RPMI8226 (cell line): Measurements from ENCODE around the gene MRGPRF.

Source experiments
- DNase-seq: peaks from one replicate; pipeline ENCODE4 v3.0.0-alpha.2; 2015

The MRGPRF gene, protein sequence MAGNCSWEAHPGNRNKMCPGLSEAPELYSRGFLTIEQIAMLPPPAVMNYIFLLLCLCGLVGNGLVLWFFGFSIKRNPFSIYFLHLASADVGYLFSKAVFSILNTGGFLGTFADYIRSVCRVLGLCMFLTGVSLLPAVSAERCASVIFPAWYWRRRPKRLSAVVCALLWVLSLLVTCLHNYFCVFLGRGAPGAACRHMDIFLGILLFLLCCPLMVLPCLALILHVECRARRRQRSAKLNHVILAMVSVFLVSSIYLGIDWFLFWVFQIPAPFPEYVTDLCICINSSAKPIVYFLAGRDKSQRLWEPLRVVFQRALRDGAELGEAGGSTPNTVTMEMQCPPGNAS

DNA sequence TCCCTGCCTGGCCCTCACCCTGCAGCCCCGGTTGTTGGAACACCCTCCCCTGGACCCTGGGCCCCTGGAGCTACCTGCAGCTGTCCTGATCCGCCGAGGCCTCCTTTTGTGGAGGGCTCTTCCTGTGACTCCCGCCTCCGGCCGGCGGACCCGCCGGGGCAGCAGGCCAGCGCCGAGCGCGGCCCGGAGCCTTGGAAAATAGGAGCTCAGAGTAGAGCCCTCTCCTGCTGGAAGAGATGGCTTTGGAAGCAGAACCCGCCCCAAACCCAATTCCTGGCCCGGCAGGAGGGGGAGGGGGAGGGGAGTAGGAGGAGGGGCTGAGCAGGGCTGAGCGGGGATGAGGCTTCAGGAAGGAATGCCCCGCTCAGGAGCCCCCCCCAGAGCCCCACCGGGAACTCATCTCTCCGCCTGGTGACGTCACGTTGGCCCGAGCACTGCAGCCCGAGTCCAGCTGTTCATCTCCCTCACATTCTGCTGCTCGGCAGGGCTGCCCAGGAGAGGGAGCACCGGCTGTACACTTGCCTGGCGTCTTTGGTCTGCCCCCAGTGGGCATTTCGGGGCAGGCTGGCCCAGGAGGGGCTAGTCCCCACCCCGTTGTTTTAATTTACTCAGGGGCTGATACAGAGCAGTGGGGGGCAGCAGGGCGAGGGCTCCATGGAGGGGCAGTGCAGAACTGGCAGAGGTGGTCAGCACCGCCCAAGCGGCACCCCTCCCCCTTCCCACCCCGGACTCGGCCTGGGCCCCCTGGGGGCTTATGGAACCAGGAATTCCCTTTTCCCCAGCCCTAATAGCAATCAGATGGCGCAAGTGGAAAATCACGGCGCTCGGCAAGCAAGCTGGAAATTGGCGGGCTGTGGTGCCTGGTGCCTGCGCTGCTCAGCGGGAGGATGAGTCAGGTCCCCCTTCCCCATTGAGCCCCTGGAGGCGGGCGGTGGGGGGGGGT is at the start of gene MRGPRF:
TSS of gene MRGPRF (minus strand) at position 238 of the 943 bp plus-strand sequence. CDS start 3,345 bp downstream, outside the sequence.
- DNase-seq: peak; percentile 40

DNA sequence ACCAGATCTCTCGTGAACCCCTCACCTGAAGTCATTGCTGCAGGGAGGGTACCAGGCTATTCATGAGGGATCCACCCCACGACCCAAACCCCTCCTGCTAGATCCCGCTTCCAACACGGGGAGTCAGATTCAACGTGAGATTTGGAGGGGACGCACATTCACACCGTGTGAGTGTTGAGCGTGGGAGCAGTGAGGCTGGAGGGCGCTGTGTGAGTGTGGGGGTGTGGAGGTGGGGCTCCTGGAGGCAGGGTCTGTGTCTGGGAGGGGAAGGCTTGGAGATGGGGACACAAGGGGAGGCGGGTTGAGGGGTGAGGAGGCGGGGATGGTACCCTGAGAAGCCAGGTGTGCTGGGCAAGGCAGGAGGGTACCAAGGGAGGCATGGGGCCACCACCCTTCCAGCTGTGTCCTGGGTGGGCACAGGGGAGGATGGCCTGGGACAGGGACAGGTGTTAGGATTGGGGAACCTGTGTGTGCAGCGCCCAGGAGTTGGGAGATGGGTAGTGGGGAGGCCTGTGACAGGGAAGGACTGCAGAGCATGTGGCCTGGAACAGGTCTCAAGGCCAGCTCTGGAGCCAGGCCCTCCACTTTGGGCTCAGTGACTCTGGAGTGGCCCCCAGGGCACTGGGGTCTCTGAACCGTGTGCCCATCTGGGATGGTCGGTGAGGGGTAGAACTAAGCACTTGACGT is 49.3 kb upstream of the MRGPRF start:
- DNase-seq: no peak

DNA sequence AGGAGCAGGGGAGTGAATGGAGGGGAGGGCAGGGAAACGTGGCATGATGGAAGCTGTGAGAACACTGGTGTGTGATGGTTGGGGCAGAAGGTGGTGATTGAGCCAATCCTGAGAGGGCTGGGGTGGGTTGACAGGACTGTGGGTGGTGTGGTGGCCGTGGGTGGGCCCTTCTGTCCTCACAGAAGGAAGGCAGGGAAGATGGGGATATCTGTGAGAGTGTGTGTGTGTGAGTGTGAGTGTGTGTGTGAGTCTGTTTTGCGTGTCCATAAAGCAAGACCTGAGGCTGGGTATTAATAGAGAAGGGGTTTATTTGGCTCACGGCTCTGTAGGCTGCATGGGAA is 48.6 kb upstream of the MRGPRF start:
- no peak for DNase-seq

DNA sequence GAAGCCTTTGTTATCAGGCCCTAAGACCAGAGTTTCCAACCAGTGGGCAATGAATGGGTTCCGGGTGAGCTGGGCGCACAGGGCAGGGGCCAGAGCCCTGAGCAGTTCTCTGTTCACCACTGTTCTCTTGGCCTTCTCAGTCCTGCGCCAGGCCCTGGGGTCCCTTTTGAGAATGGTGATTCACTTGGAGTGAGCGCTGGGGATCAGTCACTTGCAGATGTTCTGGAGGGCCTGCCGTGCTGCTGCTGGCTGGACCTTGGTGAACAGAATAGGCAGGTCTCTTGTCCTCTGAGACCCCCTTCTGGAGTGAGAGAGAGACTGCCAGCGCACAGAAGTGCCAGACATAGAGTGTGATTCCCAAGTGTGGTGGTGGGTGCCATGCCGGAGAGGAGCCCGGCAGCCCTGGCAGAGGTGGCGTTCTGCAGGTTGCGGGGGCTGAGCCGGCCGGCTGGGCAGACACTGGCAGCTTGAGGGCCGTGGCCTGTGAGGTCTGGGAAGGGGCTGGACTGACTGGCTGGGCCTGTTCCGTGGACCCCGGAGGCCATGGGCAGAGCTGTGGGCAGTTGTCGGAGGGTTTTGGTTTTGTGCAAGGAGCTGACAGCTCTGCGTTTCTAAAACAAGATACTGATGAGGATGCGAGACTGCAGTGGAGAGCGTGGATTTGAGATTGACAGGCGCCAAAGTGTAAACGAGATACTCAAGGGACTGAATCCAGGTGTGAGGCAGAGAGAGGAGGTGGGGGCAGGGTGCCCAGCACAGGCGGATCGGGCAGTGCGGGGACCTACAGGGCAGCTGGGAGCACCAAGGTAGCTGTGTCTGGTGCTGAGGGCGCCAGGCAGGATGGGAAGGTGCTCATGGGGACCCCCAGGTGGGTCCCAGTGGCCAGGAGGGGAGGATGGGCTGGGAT is 48.0 kb upstream of the MRGPRF start:
- DNase-seq: no peak

DNA sequence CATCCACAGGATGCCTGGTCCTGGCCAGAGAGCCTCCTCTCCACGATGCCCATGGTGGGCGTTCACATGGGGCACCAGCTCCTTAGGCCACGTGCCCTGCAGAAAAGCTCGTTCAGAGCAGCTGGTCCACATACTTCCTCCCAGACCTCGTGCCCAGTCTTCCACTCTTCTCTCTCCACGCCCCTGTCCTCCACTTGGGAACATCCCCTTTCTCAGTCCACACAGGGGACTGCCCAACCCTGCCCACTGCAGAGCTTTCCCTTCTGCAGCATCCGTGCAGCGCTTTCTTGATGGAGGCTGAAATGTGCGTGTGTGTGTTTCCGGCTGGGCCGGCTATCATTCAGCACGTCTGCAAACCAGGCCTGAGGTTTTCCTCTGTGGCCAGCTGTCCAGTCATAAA is 46.9 kb upstream of the MRGPRF start:
- DNase-seq: no peak

DNA sequence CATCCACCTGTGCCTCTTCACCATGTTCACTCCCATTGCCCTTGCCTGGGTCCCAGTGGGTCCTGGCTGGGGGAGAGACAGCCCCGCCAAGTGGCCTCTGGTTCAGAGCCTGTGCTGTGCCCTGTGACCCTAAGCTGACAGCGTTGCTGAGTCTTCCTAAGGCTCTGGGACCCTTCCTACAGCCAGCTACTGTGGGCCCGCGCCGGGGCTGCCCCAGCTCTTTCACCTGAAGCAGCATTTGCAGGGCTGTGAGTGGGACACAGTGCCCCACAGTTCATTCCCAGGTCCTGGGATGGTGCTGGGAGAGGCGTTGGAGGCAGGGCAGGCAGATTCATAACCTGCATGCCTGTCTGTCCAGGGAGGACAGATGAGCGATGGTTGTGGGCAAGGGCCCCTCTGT is 46.4 kb upstream of the MRGPRF start:
- no peak for DNase-seq

DNA sequence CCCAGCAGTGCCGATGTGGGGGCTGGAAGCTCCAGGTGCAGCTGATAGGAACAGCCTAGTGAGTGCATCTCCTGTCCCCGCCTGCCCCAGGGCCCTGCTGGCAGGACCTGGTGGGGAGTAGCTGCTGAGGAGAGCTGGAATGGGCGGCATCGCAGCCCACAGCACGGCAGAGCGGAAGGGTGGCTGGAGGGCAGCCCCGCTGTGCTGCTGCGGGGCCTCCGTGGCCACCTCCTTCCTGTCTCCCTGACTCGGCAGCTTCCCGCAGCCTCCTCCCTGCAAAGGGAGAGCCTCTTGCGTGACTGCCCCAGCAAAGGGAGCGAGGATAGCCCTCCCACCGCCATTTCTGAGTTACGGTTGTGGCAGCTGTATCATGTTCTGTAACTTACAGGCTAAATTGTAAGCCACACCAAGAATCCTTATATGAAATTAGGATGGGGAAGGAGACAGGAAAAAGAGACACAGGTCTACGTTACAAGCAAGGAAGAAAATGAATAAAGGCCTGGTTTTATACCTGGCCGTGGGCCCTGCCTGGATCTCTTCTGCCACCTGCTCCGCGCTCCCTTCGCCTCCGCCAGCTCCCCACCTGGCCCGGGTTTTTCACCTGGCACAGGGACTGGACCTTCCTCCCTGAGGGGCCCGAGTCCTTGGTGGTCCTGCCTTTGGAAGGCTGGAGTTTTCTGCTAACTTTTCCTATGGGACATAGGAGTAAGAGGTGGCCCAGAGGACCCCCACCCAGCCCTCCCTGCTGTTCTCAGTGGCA is 45.6 kb upstream of the MRGPRF start:
- no peak for DNase-seq

DNA sequence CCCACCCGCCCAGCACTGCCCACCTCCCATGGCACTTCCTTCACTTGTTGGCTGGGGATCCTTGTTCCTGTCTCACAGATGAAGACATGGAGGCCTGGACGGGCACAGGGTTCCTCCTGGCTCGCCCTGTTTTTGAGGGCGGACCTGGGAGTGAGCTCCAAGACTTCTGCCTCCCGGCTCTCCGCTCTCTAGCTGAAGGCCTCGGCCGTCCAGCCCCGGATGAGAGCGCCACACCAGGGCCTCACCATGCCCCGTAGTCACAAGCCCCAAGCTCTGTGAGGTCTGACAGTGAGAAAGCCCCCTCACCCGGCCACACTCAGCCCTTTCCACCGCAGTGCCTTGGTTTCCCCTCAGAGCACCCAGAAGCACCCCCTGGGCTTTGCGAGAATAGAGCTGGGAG is 44.8 kb upstream of the MRGPRF start:
- DNase-seq: no peak

DNA sequence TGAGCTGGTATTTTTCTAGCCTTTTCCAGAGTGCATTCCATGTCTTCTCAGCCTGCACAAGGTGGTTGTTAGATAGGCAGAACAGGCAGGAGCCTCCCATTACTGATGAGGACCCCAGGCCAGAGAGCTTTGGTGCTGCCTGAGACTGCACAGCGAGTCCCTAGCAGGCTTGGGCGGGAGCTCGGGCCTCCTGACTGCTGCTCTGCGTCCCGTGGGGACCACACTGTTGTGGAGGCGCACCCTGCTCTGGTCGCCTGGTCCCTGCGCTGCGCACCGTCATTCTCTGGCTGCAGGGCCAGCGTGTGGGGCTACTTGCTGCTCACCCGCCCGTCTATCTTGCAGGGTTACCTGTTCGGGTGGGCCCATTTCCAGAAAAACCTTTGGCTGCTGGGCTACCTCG is 44.2 kb upstream of the MRGPRF start:
- no peak for DNase-seq

DNA sequence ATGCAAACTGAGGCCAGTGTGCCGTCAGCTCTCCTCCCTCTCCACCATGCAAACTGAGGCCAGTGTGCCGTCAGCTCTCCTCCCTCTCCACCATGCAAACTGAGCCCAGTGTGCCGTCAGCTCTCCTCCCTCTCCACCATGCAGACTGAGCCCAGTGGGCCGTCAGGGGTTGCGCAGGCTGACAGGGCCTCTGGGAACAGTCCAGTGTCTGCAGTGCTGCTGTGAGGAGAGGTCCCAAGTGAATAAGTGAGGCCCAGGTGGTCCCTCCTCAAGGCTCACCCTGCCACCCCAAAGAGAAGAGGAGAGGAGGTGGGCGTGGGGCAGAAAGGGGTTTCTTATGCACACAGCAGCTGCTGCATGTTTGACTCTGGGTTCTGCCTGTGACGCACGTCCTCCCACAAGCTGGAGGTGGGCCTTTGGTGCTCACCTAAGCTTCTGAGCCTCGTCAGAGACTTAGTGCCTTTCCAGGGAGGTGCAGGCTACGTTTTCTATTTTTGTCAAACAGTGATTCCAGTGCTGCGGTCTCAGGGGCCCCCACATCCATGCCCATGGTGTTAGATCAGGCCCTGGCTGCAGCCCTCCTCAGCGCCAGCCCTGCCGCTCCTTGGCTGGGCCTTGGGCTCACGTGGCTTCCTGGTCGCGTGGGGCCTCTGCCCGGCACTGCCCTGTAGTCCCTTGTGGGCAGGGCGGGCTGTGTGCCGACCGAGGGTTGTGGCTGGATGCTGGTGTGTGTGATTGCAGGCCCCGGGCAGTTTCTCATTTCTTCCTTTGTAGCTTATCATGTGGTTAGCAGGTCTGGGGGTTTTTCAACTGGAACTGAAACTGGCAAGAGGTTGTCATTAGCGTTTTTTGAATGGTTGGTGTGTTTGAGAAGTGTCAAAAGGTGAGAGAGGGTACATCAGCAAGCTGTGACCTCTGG is 42.8 kb upstream of the MRGPRF start:
- peak; percentile 87 for DNase-seq

DNA sequence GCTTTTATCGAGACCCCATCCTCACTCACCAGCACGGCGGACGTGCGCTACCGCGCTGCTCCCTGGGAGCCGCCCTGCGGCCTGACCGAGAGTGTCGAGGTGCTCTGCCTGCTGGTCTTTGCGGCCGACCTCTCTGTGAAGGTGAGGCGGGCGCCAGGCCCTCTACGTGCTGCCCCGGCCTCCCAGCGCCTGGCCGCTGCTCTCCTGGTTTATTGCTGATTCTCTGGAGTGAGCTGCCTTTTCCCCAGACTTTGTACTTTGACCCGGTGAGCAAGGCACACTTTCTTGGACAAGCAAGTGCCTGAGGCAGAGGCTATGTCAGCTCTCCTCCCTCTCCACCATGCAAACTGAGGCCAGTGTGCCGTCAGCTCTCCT is 42.2 kb upstream of the MRGPRF start:
- no peak for DNase-seq

DNA sequence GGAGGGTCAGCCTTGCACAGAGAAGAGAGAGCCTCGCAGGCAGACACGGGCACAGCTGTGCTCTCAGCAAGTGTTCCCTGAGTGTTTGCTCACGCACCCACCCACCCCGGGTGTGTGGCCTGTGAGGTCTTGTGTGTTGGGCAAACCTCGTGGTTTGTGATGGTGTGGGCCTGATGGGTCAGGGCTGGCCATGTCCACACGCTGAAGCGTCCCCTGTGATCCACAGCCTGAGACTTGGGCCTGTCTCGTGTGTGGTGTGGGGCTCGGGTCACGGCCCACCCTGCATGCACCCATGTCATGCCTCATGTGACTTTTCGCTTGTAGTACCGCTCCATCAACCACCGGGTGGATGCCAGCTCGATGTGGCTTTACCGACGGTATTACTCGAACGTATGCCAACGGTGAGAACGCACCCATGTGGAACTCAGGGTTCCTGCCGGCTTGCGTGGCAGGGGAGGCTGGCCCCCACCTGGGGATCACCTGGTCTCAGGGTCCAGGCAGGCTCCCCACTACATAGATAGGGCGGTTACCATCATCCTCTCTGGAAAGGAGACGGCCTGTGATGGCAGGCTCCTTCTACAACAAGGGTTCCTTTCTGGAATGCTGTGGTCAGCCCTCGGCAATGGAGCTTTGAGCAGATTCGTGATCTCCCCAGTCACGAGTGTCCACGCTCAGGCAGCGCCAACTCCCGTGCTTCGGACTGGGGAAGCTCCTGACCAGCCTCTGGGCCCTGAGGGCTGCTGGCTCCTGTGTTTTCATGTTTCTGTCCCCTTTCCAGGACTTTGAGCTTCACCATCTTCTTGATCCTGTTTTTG is 41.6 kb upstream of the MRGPRF start:
- DNase-seq: no peak

DNA sequence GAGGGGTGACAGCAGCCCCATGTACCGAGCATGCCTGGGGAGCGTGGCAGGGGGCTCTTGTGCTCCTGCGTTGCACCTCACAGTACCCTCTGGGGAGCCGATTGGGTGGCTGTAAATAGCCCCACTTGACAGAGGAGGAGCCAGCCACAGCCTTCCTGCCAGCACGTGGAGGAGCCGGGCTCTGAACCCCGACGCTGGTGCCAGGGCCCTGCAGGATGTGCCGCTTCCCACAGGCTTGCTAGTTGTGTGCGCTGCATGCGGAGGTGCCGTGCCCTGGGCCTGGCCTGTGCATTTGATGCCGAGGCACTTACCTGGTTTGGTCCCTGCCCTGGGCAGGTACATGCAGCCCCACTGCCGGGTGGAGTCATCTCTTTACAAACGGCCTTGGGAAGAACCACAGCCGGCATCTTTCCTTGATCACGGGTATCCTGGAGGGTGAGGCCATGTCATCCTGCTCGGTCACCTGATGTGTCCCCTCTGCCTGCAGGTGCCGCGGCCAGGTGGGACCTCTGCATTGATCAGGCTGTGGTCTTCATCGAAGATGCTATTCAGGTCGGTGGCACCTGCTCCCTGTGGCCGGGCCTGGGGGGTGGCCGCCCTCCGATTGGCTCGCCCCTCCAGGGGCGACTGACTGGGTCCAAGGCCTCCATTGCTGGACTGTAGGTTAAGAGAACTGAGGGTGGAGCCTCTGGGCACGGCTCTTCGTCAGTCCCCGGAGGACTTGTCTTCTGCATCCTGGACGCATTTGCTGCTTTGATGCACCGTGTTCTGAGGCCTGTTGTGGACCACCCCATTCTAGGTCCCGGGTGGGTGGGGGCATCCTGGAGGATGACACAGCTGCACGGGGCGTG is 40.7 kb upstream of the MRGPRF start:
- DNase-seq: no peak

DNA sequence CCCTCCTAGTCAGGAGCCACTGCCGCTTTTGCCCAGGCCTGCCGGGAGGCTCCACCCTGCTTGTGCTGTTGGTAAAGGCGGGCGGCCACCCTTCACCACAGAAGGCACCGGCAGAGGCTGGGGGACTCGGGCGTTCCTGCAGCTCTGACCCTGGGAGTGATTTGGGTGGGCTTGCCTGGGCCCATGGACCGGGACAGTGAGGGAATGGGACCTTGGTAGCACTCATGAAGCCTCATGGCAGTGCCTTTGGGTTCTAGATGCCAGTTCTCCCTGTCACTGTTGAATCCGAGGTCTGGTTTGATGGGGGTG is 40.1 kb upstream of the MRGPRF start:
- no peak for DNase-seq

DNA sequence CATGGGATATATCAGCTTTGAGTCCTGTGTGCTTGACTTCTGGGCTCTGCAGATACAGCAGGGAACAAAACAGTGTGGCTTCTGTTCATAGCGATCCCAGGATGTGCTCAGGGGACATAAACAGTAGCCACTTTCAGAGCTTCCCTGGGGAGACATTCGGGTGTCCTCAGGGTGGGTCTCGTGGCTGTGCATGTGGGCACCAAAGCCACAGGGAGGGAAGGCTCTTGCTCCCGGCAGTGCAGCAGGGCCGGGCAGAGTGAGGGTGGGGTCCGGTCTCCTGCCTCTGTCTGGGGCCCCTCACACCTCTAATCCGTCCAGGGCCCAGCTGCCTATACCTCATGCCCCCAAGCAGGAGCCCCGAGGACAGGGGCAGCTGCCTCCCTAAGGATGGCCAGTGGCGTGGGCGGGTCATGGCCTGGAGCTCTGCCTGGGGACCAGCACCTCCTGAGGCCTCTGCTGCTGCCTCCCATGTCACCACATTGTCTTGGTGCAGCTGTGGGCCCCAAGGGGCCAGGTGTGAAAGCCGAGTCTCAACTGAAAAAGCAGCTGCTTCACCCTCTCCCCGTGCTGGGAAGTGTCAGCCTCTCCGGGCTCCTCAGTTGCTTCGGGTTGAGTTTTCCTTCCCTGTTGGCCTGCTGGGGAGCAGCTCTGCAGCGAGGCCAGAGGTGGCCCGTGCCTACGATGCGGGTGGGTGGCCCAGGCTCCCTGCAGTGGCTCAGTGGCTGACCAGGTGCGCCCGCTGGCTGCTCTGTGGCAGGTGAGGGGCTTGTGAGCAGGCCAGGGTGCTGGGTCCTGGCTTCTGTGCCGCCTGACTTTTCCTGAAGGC is 39.5 kb upstream of the MRGPRF start:
- DNase-seq: no peak

DNA sequence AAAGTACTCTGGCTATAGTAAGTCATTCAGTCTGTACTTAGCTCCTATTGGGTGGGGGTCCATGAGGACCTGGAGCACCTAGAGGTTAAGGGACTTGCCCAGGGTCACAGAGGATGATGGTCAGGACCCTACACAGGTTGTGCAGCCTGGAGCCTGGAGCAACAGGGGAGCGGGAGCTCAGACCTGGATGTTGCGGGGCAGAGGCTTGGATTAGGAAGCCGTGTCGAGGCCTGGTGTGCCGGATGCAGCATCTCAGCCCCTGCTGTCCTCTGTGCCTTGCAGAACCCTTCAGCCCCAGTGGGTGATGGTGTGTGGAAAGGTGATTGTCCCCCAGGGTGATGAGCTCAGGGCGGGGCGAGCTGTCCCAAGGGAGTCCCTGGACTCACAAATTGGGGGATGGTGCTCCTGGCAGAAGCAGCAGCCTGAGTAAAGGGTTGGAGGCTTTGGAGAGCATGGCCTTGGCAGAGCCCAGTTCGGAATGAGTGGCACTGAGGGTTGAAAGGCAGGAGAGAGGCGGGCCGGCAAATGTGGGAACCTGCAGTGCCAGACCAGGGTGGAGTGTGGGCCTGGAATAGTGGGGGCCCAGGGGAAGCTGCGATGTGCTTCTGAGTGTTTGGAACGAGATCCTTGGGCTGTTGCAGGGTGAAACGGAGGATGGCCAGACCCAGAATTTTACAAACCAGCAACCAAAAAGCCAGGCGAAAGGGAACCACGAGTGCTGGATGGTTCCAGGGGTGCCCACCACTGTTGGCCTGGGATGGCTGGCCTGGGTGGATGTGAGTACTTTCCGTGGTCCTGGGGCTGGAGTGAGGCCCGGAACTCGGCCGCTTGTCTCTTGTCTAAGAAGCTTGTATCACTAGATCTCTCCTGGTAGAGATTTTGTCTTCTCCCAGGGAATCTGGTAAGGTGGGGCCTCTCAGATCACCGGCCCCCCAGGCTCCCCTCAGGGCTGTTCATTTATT is 38.6 kb upstream of the MRGPRF start:
- no peak for DNase-seq
